Spleen (tissue), 7 donors: ENCODE results near the gene STMN3.

Experiments
- POLR2A ChIP-seq, 3 donors: fragments of 450-650 bp; IDR thresholded peaks; one replicate each; pipeline ENCODE4 v1.5.1; 2017; ENCODE audit warnings: antibody characterized with exemption in 3 of 3, mild to moderate bottlenecking in 1 of 3
- POLR2AphosphoS5 ChIP-seq, 3 donors: sonication (generic); formaldehyde crosslinking; IDR thresholded peaks; one replicate each; pipeline ENCODE4 v1.5.1; 2017; ENCODE audit warnings: antibody characterized with exemption in 3 of 3
- TF ChIP-seq, protein P1 (sequence below), 11 experiments: fragments of 200-600 bp in 7 of 11; fragments of 450-650 bp in 4 of 11; sonication (generic) in 4 of 11; IDR thresholded peaks in 8 of 11; conservative IDR thresholded peaks in 3 of 11; 1 replicate in 7 of 11; 2 replicates in 4 of 11; pipeline versions ENCODE4 v1.4.0 to v1.8.0; 2016 to 2021; ENCODE audit warnings: antibody characterized with exemption in 11 of 11, inconsistent platforms in 4 of 11, mild to moderate bottlenecking in 1 of 11
- donor health status: DM: no; HTN: no; CAD: no; lungs with moderate emphysema.
- donor health status: DM: no; HTN: no; CAD: no.
- donor health status: DM: no; HTN: no; CAD: no.

DNA sequence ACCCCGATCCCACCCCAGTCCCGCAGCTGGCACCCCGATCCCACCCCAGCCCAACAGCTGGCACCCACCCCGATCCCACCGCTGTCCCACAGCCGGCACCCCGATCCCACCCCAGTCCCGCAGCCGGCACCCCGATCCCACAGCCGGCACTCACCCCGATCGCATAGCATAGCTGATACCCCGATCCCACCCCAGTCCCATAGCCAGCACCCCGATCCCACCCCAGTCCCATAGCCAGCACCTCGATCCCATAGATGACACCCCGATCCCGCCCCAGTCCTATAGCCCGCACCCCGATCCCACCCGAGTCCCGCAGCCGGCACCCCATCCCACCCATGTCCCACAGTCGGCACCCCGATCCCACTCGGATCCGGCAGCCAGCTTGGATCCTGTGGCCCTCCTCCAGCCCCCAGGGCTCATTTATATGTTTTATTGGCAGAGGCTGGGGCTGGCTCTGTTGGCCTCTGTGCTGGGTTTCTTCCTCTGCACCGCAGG is 25.4 kb downstream of the STMN3 start:
- TF ChIP-seq POLR2AphosphoS5 (IDR thresholded peaks at IDR 0.05) (no peak), POLR2A (IDR thresholded peaks at IDR 0.05) (no peak)
- TF ChIP-seq, protein P1, sequence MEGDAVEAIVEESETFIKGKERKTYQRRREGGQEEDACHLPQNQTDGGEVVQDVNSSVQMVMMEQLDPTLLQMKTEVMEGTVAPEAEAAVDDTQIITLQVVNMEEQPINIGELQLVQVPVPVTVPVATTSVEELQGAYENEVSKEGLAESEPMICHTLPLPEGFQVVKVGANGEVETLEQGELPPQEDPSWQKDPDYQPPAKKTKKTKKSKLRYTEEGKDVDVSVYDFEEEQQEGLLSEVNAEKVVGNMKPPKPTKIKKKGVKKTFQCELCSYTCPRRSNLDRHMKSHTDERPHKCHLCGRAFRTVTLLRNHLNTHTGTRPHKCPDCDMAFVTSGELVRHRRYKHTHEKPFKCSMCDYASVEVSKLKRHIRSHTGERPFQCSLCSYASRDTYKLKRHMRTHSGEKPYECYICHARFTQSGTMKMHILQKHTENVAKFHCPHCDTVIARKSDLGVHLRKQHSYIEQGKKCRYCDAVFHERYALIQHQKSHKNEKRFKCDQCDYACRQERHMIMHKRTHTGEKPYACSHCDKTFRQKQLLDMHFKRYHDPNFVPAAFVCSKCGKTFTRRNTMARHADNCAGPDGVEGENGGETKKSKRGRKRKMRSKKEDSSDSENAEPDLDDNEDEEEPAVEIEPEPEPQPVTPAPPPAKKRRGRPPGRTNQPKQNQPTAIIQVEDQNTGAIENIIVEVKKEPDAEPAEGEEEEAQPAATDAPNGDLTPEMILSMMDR (IDR thresholded peaks at IDR 0.05 in 8 of 11, conservative IDR thresholded peaks at IDR 0.05 in 3 of 11) = no peak
